Smooth muscle cell (in vitro differentiated cells): ENCODE results near the gene TRPC4AP. TPM values are rescaled to one million over a fixed set of nuclear protein-coding genes. Genes with fewer than 3 reads are reported as not detected.

Experiments used
- DNase-seq: peaks from one replicate; lab custom pipeline; 2025; ENCODE audit not compliant: unreplicated experiment; lab: John Stamatoyannopoulos, UW
- H2AFZ ChIP-seq: fragments of 200-600 bp; sonication (generic); 2 replicates; pipeline ENCODE4 v1.6.0; 2016; ENCODE audit warnings: antibody characterized with exemption, low read depth, mild to moderate bottlenecking
- H3F3A ChIP-seq: fragments of 200-600 bp; sonication (generic); 2 replicates; pipeline ENCODE4 v1.6.0; 2017; ENCODE audit warnings: antibody characterized with exemption, low read depth
- H3K27ac ChIP-seq: fragments of 200-600 bp; sonication (generic); 2 replicates; pipeline ENCODE4 v1.5.1; 2016; ENCODE audit warnings: low read depth, mild to moderate bottlenecking
- H3K27me3 ChIP-seq: fragments of 200-600 bp; sonication (generic); 2 replicates; pipeline ENCODE4 v1.6.1; 2016; ENCODE audit warnings: low read depth, mild to moderate bottlenecking
- H3K36me3 ChIP-seq: fragments of 200-600 bp; sonication (generic); 2 replicates; pipeline ENCODE4 v1.5.1; 2016; ENCODE audit warnings: low read depth
- H3K4me1 ChIP-seq: fragments of 200-600 bp; sonication (generic); 2 replicates; pipeline ENCODE4 v1.5.1; 2016; ENCODE audit warnings: low read depth
- H3K4me2 ChIP-seq: fragments of 200-600 bp; sonication (generic); 2 replicates; pipeline ENCODE4 v1.6.0; 2016; ENCODE audit warnings: mild to moderate bottlenecking
- H3K4me3 ChIP-seq: fragments of 200-600 bp; sonication (generic); 2 replicates; pipeline ENCODE4 v1.5.1; 2016; ENCODE audit warnings: mild to moderate bottlenecking
- H3K79me2 ChIP-seq: fragments of 200-600 bp; sonication (generic); 2 replicates; pipeline ENCODE4 v1.6.0; 2016; ENCODE audit warnings: low read depth, mild to moderate bottlenecking
- H3K9ac ChIP-seq: fragments of 200-600 bp; sonication (generic); 2 replicates; pipeline ENCODE4 v1.6.0; 2016; ENCODE audit warnings: low read depth
- H3K9me3 ChIP-seq: fragments of 200-600 bp; sonication (generic); replicated peaks from 2 replicates; pipeline ENCODE4 v1.5.1; 2016; ENCODE audit warnings: low read depth
- H4K20me1 ChIP-seq: fragments of 200-600 bp; sonication (generic); 2 replicates; pipeline ENCODE4 v1.6.0; 2016; ENCODE audit warnings: low read depth
- CTCF ChIP-seq: fragments of 200-600 bp; sonication (generic); IDR thresholded peaks from 2 replicates; pipeline ENCODE4 v1.5.1; 2017; ENCODE audit warnings: borderline replicate concordance, mild to moderate bottlenecking, antibody characterized with exemption; ENCODE audit not compliant: insufficient read depth, poor library complexity, severe bottlenecking
- WGBS: methylation state at CpG from one replicate; pipeline ENCODE4 v1.1.7; 2016; ENCODE audit warnings: low lambda C conversion rate; 5-methylcytosine and 5-hydroxymethylcytosine counted together
- polyA plus RNA-seq: library from polyadenylated mRNA; unstranded; fragments of >200 nt; fragmentation: Nextera tagmentation; extraction: Ambion mirVana; gene quantifications from 2 replicates; pipeline ENCODE4 v1.2.1, GENCODE V29; 2016
- total RNA-seq: library from RNA; depleted of rRNA; stranded (reverse); fragments of >200 nt; gene quantifications from 2 replicates; pipeline ENCODE4 v1.2.3, GENCODE V29; 2014

The TRPC4AP gene
- total and polyA plus RNA-seq, 2 experiments from 2014 or later, result 77.3 to 95.4 TPM

GRCh38 chr20:34985461-34986310 lies 106.9 kb downstream of the TRPC4AP start:
- no peaks in the 10 kb centered on the region for H3K79me2 ChIP-seq

GRCh38 chr20:34984756-34985261 lies 107.8 kb downstream of the TRPC4AP start:
- no peak overlapping the region for H3K9ac ChIP-seq
- H3K4me3 ChIP-seq, result no peak overlapping the region
- H3K36me3 ChIP-seq, result no peaks in the 10 kb centered on the region
- TF ChIP-seq CTCF, result no peak
- H3K9me3 ChIP-seq, result no peaks in the 10 kb centered on the region
- no peaks in the 10 kb centered on the region for H4K20me1 ChIP-seq
- no peak overlapping the region for H2AFZ ChIP-seq
- no peak overlapping the region for H3K27ac ChIP-seq
- no peaks in the 10 kb centered on the region for H3F3A ChIP-seq
- WGBS, result 80% methylated on average over 16 of the region's 18 CpGs
- peaks cover 5% of the 10 kb centered on the region for H3K4me1 ChIP-seq
- H3K4me2 ChIP-seq, result no peak overlapping the region
- H3K79me2 ChIP-seq, result no peaks in the 10 kb centered on the region
- DNase-seq, result no peak
- H3K27me3 ChIP-seq, result peaks cover 17% of the 10 kb centered on the region

More at GRCh38 chr20:34985461-34986310, 106.9 kb downstream of the TRPC4AP start:
- no peak for DNase-seq
- no peak overlapping the region for H3K27ac ChIP-seq
- no peak overlapping the region for H3K4me3 ChIP-seq
- H3K4me2 ChIP-seq, result no peak overlapping the region
- no peak overlapping the region for H3K9ac ChIP-seq
- no peak for TF ChIP-seq CTCF
- no peaks in the 10 kb centered on the region for H3K9me3 ChIP-seq
- no peak overlapping the region for H2AFZ ChIP-seq
- no peaks in the 10 kb centered on the region for H3K36me3 ChIP-seq
- no peaks in the 10 kb centered on the region for H4K20me1 ChIP-seq
- WGBS, result 86% methylated on average over 24 of the region's 25 CpGs
- peaks cover 5% of the 10 kb centered on the region for H3K4me1 ChIP-seq
- H3F3A ChIP-seq, result no peaks in the 10 kb centered on the region
- H3K27me3 ChIP-seq, result peaks cover 17% of the 10 kb centered on the region

- Histone ChIP-seq H3K9ac (no peak overlapping the region), H3K27me3 (peaks cover 17% of the 10 kb centered on the region), H3K9me3 (no peaks in the 10 kb centered on the region), H3K4me3 (no peak overlapping the region), H3K4me1 (peaks cover 5% of the 10 kb centered on the region), H3K4me2 (no peak overlapping the region), H3K79me2 (no peaks in the 10 kb centered on the region), H2AFZ (no peak overlapping the region), H3K27ac (no peak overlapping the region), H3K36me3 (no peaks in the 10 kb centered on the region), H3F3A (no peaks in the 10 kb centered on the region), H4K20me1 (no peaks in the 10 kb centered on the region)
- DNase-seq, result no peak
- TF ChIP-seq CTCF, result no peak
- 19% methylated on average over 7 of the region's 14 CpGs for WGBS
Measured at GRCh38 chr20:34983995-34984735, 108.4 kb downstream of the TRPC4AP start.
